Measurements from ENCODE around the gene DCT. TPM values are rescaled to one million over a fixed set of nuclear protein-coding genes. Genes with fewer than 3 reads are reported as not detected.

DCT gene
- total and polyA plus RNA-seq, 2 of the 8 experiments (the other 6 are each of a cell fraction or from before 2014, with no cell fraction given) = 0.02 TPM; not detected in 1

GRCh38 chr13:94494026-94494425 lies 14.5 kb upstream of the DCT start (continued):
- no peak for TF ChIP-seq SP1 (IDR thresholded peaks at IDR 0.05; ENCODE audit: low read depth, low read length)
- TF ChIP-seq CBX8 (IDR thresholded peaks at IDR 0.05; ENCODE audit: borderline replicate concordance, low read depth, low read length) = no peak
- no peak for TF ChIP-seq GTF2F1 (IDR thresholded peaks at IDR 0.05; ENCODE audit: borderline replicate concordance, low read depth, low read length)

Data from H1 (cell line).